MCF 10A (cell line): ENCODE measurements around the gene BCAS3. TPM values are rescaled to one million over a fixed set of nuclear protein-coding genes. Genes with fewer than 3 reads are reported as not detected.

ENCODE experiments used
- BruUV-seq: library from RNA; stranded (reverse); fragments of 400-500 nt; replicated peaks from 2 replicates; lab custom pipeline; 2021; lab: Mats Ljungman, UMichigan
- CTCF ChIA-PET: fragments of 300-600 bp; sonication (Branson Sonifier 250); formaldehyde crosslinking; extraction: SDS; loops from one replicate; lab custom pipeline; 2021; ENCODE audit warnings: antibody characterized with exemption, inconsistent platforms; lab: Yijun Ruan, JAX
- POLR2A ChIA-PET: fragments of 300-600, 350-650 bp; sonication (Branson Sonifier 250); formaldehyde crosslinking; extraction: SDS; loops from one replicate; lab custom pipeline; 2020; ENCODE audit warnings: antibody characterized with exemption, inconsistent platforms; lab: Yijun Ruan, JAX
- DNase-seq: peaks from one replicate; pipeline ENCODE4 v3.0.0-alpha.2; 2018; ENCODE audit not compliant: unreplicated experiment
- H3K27ac Mint-ChIP-seq: one replicate; pipeline ENCODE4 v1.8.0; 2022; ENCODE audit warnings: mild to moderate bottlenecking, low read depth, mixed read lengths; ENCODE audit not compliant: unreplicated experiment
- H3K27me3 Mint-ChIP-seq: one replicate; pipeline ENCODE4 v1.8.0; 2022; ENCODE audit warnings: mixed read lengths; ENCODE audit not compliant: insufficient read depth, unreplicated experiment
- H3K36me3 Mint-ChIP-seq: one replicate; pipeline ENCODE4 v1.8.0; 2022; ENCODE audit warnings: mild to moderate bottlenecking, moderate library complexity, mixed read lengths; ENCODE audit not compliant: insufficient read depth, unreplicated experiment
- H3K4me1 Mint-ChIP-seq: one replicate; pipeline ENCODE4 v1.8.0; 2022; ENCODE audit warnings: mixed read lengths; ENCODE audit not compliant: insufficient read depth, unreplicated experiment
- H3K4me3 Mint-ChIP-seq: one replicate; pipeline ENCODE4 v1.8.0; 2022; ENCODE audit warnings: mild to moderate bottlenecking, moderate library complexity, mixed read lengths; ENCODE audit not compliant: unreplicated experiment
- H3K9me3 Mint-ChIP-seq: one replicate; pipeline ENCODE4 v1.8.0; 2022; ENCODE audit warnings: mixed read lengths; ENCODE audit not compliant: unreplicated experiment
- intact Hi-C: fragments of 100-400 bp; cut with micrococcal nuclease; formaldehyde crosslinking; loops from 2 replicates; pipeline ENCODE4 v1.14.1; 2022
- total RNA-seq: library from RNA; stranded (reverse); gene quantifications from 2 replicates; pipeline ENCODE4 v1.2.3, GENCODE V29; 2022
- TF ChIP-seq, protein P1 (sequence below): fragments of 200-600 bp; IDR thresholded peaks from one replicate; pipeline ENCODE4 v1.8.0; 2022; ENCODE audit warnings: antibody characterized with exemption, mild to moderate bottlenecking; ENCODE audit not compliant: unreplicated experiment

The BCAS3 gene
- total RNA-seq, 1 experiment from 2014 or later: 14.6 TPM

DNA sequence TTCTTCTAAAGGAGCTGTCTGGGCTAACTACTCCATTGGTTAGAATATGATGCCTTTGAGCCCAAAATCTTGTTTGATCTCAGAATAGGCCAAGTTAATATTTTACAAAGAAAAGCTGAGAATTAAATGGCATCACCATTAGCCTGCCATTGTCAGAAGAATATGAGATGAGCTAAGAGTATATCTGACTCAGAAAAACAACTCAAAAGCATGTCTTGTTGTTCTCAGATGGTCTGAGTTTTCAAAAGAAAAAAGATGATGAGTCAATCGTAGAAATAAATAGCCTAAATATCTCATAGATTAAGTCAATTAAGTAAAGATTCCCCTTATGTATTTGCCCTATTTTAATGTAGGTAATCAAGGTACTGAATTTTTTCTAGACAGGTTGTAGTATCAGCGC is 524.9 kb downstream of the BCAS3 start:
- TF ChIP-seq, protein P1, sequence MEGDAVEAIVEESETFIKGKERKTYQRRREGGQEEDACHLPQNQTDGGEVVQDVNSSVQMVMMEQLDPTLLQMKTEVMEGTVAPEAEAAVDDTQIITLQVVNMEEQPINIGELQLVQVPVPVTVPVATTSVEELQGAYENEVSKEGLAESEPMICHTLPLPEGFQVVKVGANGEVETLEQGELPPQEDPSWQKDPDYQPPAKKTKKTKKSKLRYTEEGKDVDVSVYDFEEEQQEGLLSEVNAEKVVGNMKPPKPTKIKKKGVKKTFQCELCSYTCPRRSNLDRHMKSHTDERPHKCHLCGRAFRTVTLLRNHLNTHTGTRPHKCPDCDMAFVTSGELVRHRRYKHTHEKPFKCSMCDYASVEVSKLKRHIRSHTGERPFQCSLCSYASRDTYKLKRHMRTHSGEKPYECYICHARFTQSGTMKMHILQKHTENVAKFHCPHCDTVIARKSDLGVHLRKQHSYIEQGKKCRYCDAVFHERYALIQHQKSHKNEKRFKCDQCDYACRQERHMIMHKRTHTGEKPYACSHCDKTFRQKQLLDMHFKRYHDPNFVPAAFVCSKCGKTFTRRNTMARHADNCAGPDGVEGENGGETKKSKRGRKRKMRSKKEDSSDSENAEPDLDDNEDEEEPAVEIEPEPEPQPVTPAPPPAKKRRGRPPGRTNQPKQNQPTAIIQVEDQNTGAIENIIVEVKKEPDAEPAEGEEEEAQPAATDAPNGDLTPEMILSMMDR: no peak
- BruUV-seq: no TSS peak
- POLR2A ChIA-PET: no interaction called here
- no peak for DNase-seq
- intact Hi-C loops: no loop called here
- H3K36me3 Mint-ChIP-seq: no peaks in the 10 kb centered on the region
- H3K9me3 Mint-ChIP-seq: no peaks in the 10 kb centered on the region
- H3K4me3 Mint-ChIP-seq: no peak overlapping the region
- CTCF ChIA-PET: no interaction called here
- H3K4me1 Mint-ChIP-seq: no peaks in the 10 kb centered on the region
- no peaks in the 10 kb centered on the region for H3K27me3 Mint-ChIP-seq
- no peak overlapping the region for H3K27ac Mint-ChIP-seq

DNA sequence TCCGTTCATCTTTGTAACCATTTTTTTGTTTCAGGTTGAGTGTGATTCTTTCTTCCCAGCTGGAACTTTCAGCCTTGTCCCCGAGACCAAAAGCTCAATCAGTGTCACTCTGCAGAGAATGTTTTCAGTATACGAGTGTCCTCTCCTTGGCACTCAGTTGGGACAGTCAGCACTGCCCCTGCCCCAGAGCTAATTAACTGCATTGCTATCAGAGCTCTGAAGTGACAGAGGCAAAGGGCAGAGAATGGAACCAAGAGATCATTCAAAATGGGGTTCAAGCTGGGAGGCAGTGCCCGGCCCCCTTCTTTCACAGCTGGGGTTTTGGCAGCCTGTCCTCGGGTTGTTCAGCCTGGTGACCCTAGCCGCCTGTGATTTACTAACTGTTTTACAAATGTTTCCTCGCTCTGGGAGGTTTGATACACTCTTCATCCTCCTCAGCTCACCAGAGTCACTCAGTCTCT is 526.0 kb downstream of the BCAS3 start:
- Mint-ChIP-seq H3K4me3 (no peak overlapping the region), H3K36me3 (no peaks in the 10 kb centered on the region), H3K9me3 (no peaks in the 10 kb centered on the region), H3K27ac (no peak overlapping the region), H3K27me3 (no peaks in the 10 kb centered on the region), H3K4me1 (no peaks in the 10 kb centered on the region)
- BruUV-seq: no TSS peak
- TF ChIP-seq, protein P1: no peak
- CTCF ChIA-PET: interaction anchor here (0.7 kb wide), 1 partner anchor 9 kb away, joined by 4 read pairs; no protein-coding TSS in a partner anchor
- POLR2A ChIA-PET: no interaction called here
- no peak for DNase-seq
- intact Hi-C loops: no loop called here

DNA sequence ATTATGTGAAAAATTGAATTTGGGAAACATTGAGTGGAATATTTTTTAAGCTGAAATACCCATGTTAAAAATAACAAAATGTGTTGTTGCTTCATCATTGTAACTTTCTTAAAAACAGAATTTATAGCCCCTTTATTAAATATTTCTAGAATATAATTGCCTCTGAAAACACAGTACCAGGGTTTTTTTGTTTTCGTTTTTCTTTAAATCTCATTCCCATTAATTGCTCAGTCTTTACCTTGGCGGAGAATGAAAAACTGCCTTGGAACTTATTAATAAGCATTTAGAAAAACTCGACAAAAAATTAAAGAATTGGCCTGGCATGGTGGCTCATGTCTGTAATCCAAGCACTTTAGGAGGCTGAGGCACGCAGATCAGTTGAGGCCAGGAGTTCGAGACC is 526.8 kb downstream of the BCAS3 start:
- Mint-ChIP-seq H3K9me3 (no peaks in the 10 kb centered on the region), H3K4me3 (no peak overlapping the region), H3K4me1 (no peaks in the 10 kb centered on the region), H3K27me3 (no peaks in the 10 kb centered on the region), H3K36me3 (no peaks in the 10 kb centered on the region), H3K27ac (no peak overlapping the region)
- no TSS peak for BruUV-seq
- TF ChIP-seq, protein P1: no peak
- DNase-seq: no peak
- ChIA-PET CTCF (no interaction called here), POLR2A (interaction anchor here (0.7 kb wide), 1 partner anchor 9 kb away, joined by 3 read pairs; no protein-coding TSS in a partner anchor)
- intact Hi-C loops: no loop called here

DNA sequence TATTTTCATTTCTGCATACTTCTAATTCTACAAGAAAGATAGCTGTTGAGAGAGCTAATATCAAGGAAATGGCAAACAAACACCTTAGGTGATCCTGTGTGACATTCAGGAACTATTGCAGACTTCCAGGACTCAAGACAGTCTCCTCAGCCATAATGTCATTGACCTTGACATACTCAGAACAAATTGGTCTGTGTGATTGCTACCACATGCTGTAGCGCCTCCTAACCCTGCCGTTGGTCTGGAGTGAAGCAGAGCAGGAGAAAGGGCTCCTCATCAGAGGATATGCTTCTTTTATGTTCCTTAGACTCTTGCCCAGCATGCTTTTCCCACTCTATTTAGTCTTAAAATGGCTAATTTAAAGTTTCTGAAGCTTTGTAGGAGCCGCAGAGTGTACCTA is 527.8 kb downstream of the BCAS3 start:
- H3K4me1 Mint-ChIP-seq: no peaks in the 10 kb centered on the region
- no peak overlapping the region for H3K27ac Mint-ChIP-seq
- no peaks in the 10 kb centered on the region for H3K27me3 Mint-ChIP-seq
- CTCF ChIA-PET: no interaction called here
- H3K9me3 Mint-ChIP-seq: no peaks in the 10 kb centered on the region
- POLR2A ChIA-PET: no interaction called here
- H3K4me3 Mint-ChIP-seq: no peak overlapping the region
- no peaks in the 10 kb centered on the region for H3K36me3 Mint-ChIP-seq
- intact Hi-C loops: no loop called here
- TF ChIP-seq, protein P1: no peak
- no TSS peak for BruUV-seq
- no peak for DNase-seq
